ENCODE measurements around the gene MAP3K5.
A peak's percentile ranks its signal among the peaks of the same experiment; 100 is the strongest.
"Not testable (repeated sequence)": the region's sequence is repeated elsewhere in the genome, so short reads cannot be mapped to it uniquely, and the experiment has no call there.

Gene MAP3K5

GRCh38 chr6:136587527-136587926 is 204.8 kb downstream of the MAP3K5 start:
- H2AK5ac ChIP-seq (ENCODE audit: low read length, severe bottlenecking) = peak overlapping the region; percentile 82
- H3K36me3 ChIP-seq (ENCODE audit: control insufficient read depth in 1 of 2, insufficient read depth in 2 of 2, low read depth in 1 of 2, low read length in 2 of 2) = peaks cover 3 to 9% of the 10 kb centered on the region in 2 experiments
- H3K4me3 ChIP-seq (ENCODE audit: insufficient read depth in 1 of 2, low read depth in 1 of 2, low read length in 2 of 2) = no peak overlapping the region
- H3K27me3 ChIP-seq (ENCODE audit: control insufficient read depth in 1 of 2, insufficient read depth in 1 of 2, low read length in 2 of 2) = no peaks in the 10 kb centered on the region
- no peak overlapping the region for H2BK15ac ChIP-seq (ENCODE audit: low read depth, poor library complexity, severe bottlenecking)
- no peak overlapping the region for H3K23ac ChIP-seq (ENCODE audit: low read length in 2 of 2)
- H3K27ac ChIP-seq (ENCODE audit: low read length, poor library complexity, severe bottlenecking) = no peak overlapping the region
- peak overlapping the region; percentile 74 to 84 for H2BK12ac ChIP-seq (ENCODE audit: low read length in 2 of 2)
- no peak overlapping the region for H2AFZ ChIP-seq (ENCODE audit: low read depth, low read length)
- peak overlapping the region; percentile 38 for H2BK120ac ChIP-seq (ENCODE audit: low read depth, low read length)
- H3K4ac ChIP-seq (ENCODE audit: low read depth in 1 of 2, low read length in 2 of 2) = peak overlapping the region; percentile 35 to 81
- no peak overlapping the region for H4K91ac ChIP-seq (ENCODE audit: low read length)
- H2BK5ac ChIP-seq (ENCODE audit: low read depth, low read length, poor library complexity, severe bottlenecking) = no peak overlapping the region
- peak overlapping the region; percentile 44 to 74 for H3K18ac ChIP-seq (ENCODE audit: low read depth in 1 of 2, low read length in 2 of 2)
- H4K8ac ChIP-seq (ENCODE audit: low read length) = peak overlapping the region; percentile 61
- peak overlapping the region in 1 of 2 experiments; percentile 80 for H3K14ac ChIP-seq (ENCODE audit: low read length in 2 of 2)
- WGBS = 96% methylated on average over 1 of the region's 1 CpG
- H3K9me3 ChIP-seq (ENCODE audit: control insufficient read depth, low read length) = no peaks in the 10 kb centered on the region
- H3K79me1 ChIP-seq (replicated peaks; ENCODE audit: low read length, poor library complexity, severe bottlenecking) = no peaks in the 10 kb centered on the region
- H3K4me2 ChIP-seq (ENCODE audit: low read length, poor library complexity, severe bottlenecking) = no peak overlapping the region
- DNase-seq = peak; percentile 31
- H3K4me1 ChIP-seq (ENCODE audit: control insufficient read depth, insufficient read depth, low read depth, low read length) = peaks cover 2% of the 10 kb centered on the region
- no peak overlapping the region for H3K9ac ChIP-seq (ENCODE audit: low read length)

- H3K14ac ChIP-seq (ENCODE audit: low read length in 2 of 2) = no peak overlapping the region
- peak overlapping the region; percentile 19 for H3K27ac ChIP-seq (ENCODE audit: low read length, poor library complexity, severe bottlenecking)
- peak overlapping the region; percentile 76 for H4K8ac ChIP-seq (ENCODE audit: low read length)
- H3K9me3 ChIP-seq (ENCODE audit: control insufficient read depth, low read length) = no peaks in the 10 kb centered on the region
- peak; percentile 91 for DNase-seq
- H3K4me3 ChIP-seq (ENCODE audit: insufficient read depth in 1 of 2, low read depth in 1 of 2, low read length in 2 of 2) = no peak overlapping the region
- no peak overlapping the region for H4K91ac ChIP-seq (ENCODE audit: low read length)
- H3K23ac ChIP-seq (ENCODE audit: low read length in 2 of 2) = no peak overlapping the region
- H3K36me3 ChIP-seq (ENCODE audit: control insufficient read depth in 1 of 2, insufficient read depth in 2 of 2, low read depth in 1 of 2, low read length in 2 of 2) = peaks cover 3% of the 10 kb centered on the region in 2 experiments
- no peak overlapping the region for H3K4me2 ChIP-seq (ENCODE audit: low read length, poor library complexity, severe bottlenecking)
- 55% methylated on average over 3 of the region's 4 CpGs for WGBS
- H2BK12ac ChIP-seq (ENCODE audit: low read length in 2 of 2) = no peak overlapping the region
- H3K9ac ChIP-seq (ENCODE audit: low read length) = peak overlapping the region; percentile 57
- H3K27me3 ChIP-seq (ENCODE audit: control insufficient read depth in 1 of 2, insufficient read depth in 1 of 2, low read length in 2 of 2) = no peaks in the 10 kb centered on the region
- H2BK15ac ChIP-seq (ENCODE audit: low read depth, poor library complexity, severe bottlenecking) = no peak overlapping the region
- H3K18ac ChIP-seq (ENCODE audit: low read depth in 1 of 2, low read length in 2 of 2) = no peak overlapping the region
- H3K79me1 ChIP-seq (replicated peaks; ENCODE audit: low read length, poor library complexity, severe bottlenecking) = no peaks in the 10 kb centered on the region
- H3K4me1 ChIP-seq (ENCODE audit: control insufficient read depth, insufficient read depth, low read depth, low read length) = peaks cover 2% of the 10 kb centered on the region
- H2BK5ac ChIP-seq (ENCODE audit: low read depth, low read length, poor library complexity, severe bottlenecking) = no peak overlapping the region
- H2BK120ac ChIP-seq (ENCODE audit: low read depth, low read length) = no peak overlapping the region
- no peak overlapping the region for H2AK5ac ChIP-seq (ENCODE audit: low read length, severe bottlenecking)
- H3K4ac ChIP-seq (ENCODE audit: low read depth in 1 of 2, low read length in 2 of 2) = no peak overlapping the region
- H2AFZ ChIP-seq (ENCODE audit: low read depth, low read length) = no peak overlapping the region
These were observed 206.0 kb downstream of the MAP3K5 start for GRCh38 chr6:136586295-136586694.

GRCh38 chr6:136585523-136585922 is 206.8 kb downstream of the MAP3K5 start:
- 95% methylated on average over 2 of the region's 2 CpGs for WGBS
- not testable (repeated sequence) for H3K79me1 ChIP-seq (replicated peaks; ENCODE audit: low read length, poor library complexity, severe bottlenecking); H3K9me3 ChIP-seq (ENCODE audit: control insufficient read depth, low read length); H4K8ac ChIP-seq (ENCODE audit: low read length); H3K4me3 ChIP-seq (ENCODE audit: insufficient read depth in 1 of 2, low read depth in 1 of 2, low read length in 2 of 2); H3K27me3 ChIP-seq (ENCODE audit: control insufficient read depth in 1 of 2, insufficient read depth in 1 of 2, low read length in 2 of 2); H2BK120ac ChIP-seq (ENCODE audit: low read depth, low read length); H3K4ac ChIP-seq (ENCODE audit: low read depth in 1 of 2, low read length in 2 of 2); H2BK15ac ChIP-seq (ENCODE audit: low read depth, poor library complexity, severe bottlenecking); H3K14ac ChIP-seq (ENCODE audit: low read length in 2 of 2); H3K4me1 ChIP-seq (ENCODE audit: control insufficient read depth, insufficient read depth, low read depth, low read length); DNase-seq; H3K36me3 ChIP-seq (ENCODE audit: control insufficient read depth in 1 of 2, insufficient read depth in 2 of 2, low read depth in 1 of 2, low read length in 2 of 2); H2AFZ ChIP-seq (ENCODE audit: low read depth, low read length); H2BK5ac ChIP-seq (ENCODE audit: low read depth, low read length, poor library complexity, severe bottlenecking); H3K23ac ChIP-seq (ENCODE audit: low read length in 2 of 2); H2BK12ac ChIP-seq (ENCODE audit: low read length in 2 of 2); H3K27ac ChIP-seq (ENCODE audit: low read length, poor library complexity, severe bottlenecking); H4K91ac ChIP-seq (ENCODE audit: low read length); H3K4me2 ChIP-seq (ENCODE audit: low read length, poor library complexity, severe bottlenecking)
- Histone ChIP-seq H3K9ac (ENCODE audit: low read length) (peak overlapping the region; percentile 57), H3K18ac (ENCODE audit: low read depth in 1 of 2, low read length in 2 of 2) (peak overlapping the region in 1 of 2 experiments; percentile 66), H2AK5ac (ENCODE audit: low read length, severe bottlenecking) (peak overlapping the region; percentile 23)

GRCh38 chr6:136584290-136584689 is 208.0 kb downstream of the MAP3K5 start:
- H2AFZ ChIP-seq (ENCODE audit: low read depth, low read length); H3K4ac ChIP-seq (ENCODE audit: low read depth in 1 of 2, low read length in 2 of 2); H3K9ac ChIP-seq (ENCODE audit: low read length); H3K4me2 ChIP-seq (ENCODE audit: low read length, poor library complexity, severe bottlenecking); H3K36me3 ChIP-seq (ENCODE audit: control insufficient read depth in 1 of 2, insufficient read depth in 2 of 2, low read depth in 1 of 2, low read length in 2 of 2); H2BK120ac ChIP-seq (ENCODE audit: low read depth, low read length); H4K8ac ChIP-seq (ENCODE audit: low read length); H3K14ac ChIP-seq (ENCODE audit: low read length in 2 of 2); H3K9me3 ChIP-seq (ENCODE audit: control insufficient read depth, low read length); H3K4me3 ChIP-seq (ENCODE audit: insufficient read depth in 1 of 2, low read depth in 1 of 2, low read length in 2 of 2); H4K91ac ChIP-seq (ENCODE audit: low read length); H3K18ac ChIP-seq (ENCODE audit: low read depth in 1 of 2, low read length in 2 of 2); H3K4me1 ChIP-seq (ENCODE audit: control insufficient read depth, insufficient read depth, low read depth, low read length); H2BK5ac ChIP-seq (ENCODE audit: low read depth, low read length, poor library complexity, severe bottlenecking); H3K27ac ChIP-seq (ENCODE audit: low read length, poor library complexity, severe bottlenecking); DNase-seq; H2BK15ac ChIP-seq (ENCODE audit: low read depth, poor library complexity, severe bottlenecking); H3K23ac ChIP-seq (ENCODE audit: low read length in 2 of 2); H3K27me3 ChIP-seq (ENCODE audit: control insufficient read depth in 1 of 2, insufficient read depth in 1 of 2, low read length in 2 of 2); H2AK5ac ChIP-seq (ENCODE audit: low read length, severe bottlenecking); H3K79me1 ChIP-seq (replicated peaks; ENCODE audit: low read length, poor library complexity, severe bottlenecking): not testable (repeated sequence)
- WGBS = 89% methylated on average over 5 of the region's 5 CpGs
- H2BK12ac ChIP-seq (ENCODE audit: low read length in 2 of 2) = peak overlapping the region in 1 of 2 experiments; percentile 10
